ENCODE measurements around the gene MRPL12.

DNA sequence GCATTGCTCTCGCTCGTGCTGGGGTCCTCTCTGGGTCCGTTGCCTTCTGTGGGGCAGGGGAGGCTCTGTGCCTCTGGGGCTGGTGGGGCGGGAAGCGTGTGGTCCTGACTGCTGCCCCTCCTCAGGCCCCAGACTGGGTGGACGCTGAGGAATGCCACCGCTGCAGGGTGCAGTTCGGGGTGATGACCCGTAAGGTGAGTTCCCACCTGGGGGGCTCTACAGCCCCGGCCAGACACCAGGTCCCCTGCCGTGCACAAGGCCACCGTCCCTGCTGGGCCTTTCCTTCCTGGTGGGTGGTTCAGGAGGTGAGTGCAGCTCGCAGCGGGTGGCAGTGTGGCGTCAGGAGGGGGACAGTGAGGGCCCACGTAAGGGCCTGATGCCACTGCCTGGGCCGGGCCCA lies 12.6 kb upstream of the MRPL12 start:
- TF ChIP-seq, protein P1, sequence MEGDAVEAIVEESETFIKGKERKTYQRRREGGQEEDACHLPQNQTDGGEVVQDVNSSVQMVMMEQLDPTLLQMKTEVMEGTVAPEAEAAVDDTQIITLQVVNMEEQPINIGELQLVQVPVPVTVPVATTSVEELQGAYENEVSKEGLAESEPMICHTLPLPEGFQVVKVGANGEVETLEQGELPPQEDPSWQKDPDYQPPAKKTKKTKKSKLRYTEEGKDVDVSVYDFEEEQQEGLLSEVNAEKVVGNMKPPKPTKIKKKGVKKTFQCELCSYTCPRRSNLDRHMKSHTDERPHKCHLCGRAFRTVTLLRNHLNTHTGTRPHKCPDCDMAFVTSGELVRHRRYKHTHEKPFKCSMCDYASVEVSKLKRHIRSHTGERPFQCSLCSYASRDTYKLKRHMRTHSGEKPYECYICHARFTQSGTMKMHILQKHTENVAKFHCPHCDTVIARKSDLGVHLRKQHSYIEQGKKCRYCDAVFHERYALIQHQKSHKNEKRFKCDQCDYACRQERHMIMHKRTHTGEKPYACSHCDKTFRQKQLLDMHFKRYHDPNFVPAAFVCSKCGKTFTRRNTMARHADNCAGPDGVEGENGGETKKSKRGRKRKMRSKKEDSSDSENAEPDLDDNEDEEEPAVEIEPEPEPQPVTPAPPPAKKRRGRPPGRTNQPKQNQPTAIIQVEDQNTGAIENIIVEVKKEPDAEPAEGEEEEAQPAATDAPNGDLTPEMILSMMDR (IDR thresholded peaks at IDR 0.05; ENCODE audit: control extremely low read depth in 1 of 3, insufficient read depth in 1 of 3, low read depth in 1 of 3, low read length in 3 of 3): no peak
- TF ChIP-seq SIRT6 (IDR thresholded peaks at IDR 0.05; ENCODE audit: low read length) (no peak), TEAD4 (IDR thresholded peaks at IDR 0.05; ENCODE audit: low read depth, low read length) (no peak), EZH2 (IDR thresholded peaks at IDR 0.05; ENCODE audit: low read depth, low read length, severe bottlenecking) (no peak), POLR2A (IDR thresholded peaks at IDR 0.05; ENCODE audit: control extremely low read depth in 1 of 2, low read depth in 2 of 2, low read length in 2 of 2) (no peak), GTF2F1 (IDR thresholded peaks at IDR 0.05; ENCODE audit: borderline replicate concordance, low read depth, low read length) (no peak), NANOG (IDR thresholded peaks at IDR 0.05; ENCODE audit: insufficient read depth, low read depth, low read length, poor library complexity, severe bottlenecking) (no peak), EP300 (IDR thresholded peaks at IDR 0.05; ENCODE audit: borderline replicate concordance in 1 of 2, low read depth in 2 of 2, low read length in 2 of 2) (no peak), RFX5 (IDR thresholded peaks at IDR 0.05; ENCODE audit: borderline replicate concordance, low read depth, low read length) (no peak), KDM5A (IDR thresholded peaks at IDR 0.05; ENCODE audit: low read length) (no peak), SUZ12 (IDR thresholded peaks at IDR 0.05; ENCODE audit: low read length) (no peak), RAD21 (IDR thresholded peaks at IDR 0.05 in 1 of 2, conservative IDR thresholded peaks at IDR 0.05 in 1 of 2; ENCODE audit: low read depth in 2 of 2, low read length in 2 of 2) (no peak)
- TF ChIP-seq, protein P2, sequence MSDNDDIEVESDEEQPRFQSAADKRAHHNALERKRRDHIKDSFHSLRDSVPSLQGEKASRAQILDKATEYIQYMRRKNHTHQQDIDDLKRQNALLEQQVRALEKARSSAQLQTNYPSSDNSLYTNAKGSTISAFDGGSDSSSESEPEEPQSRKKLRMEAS (IDR thresholded peaks at IDR 0.05): no peak
